ENCODE measurements around the gene EVC. TPM values are rescaled to one million over a fixed set of nuclear protein-coding genes. Genes with fewer than 3 reads are reported as not detected.

EVC gene
- total and polyA plus RNA-seq, 2 of the 4 experiments (the other 2 are of a cell fraction): 16.8 to 18.9 TPM

DNA sequence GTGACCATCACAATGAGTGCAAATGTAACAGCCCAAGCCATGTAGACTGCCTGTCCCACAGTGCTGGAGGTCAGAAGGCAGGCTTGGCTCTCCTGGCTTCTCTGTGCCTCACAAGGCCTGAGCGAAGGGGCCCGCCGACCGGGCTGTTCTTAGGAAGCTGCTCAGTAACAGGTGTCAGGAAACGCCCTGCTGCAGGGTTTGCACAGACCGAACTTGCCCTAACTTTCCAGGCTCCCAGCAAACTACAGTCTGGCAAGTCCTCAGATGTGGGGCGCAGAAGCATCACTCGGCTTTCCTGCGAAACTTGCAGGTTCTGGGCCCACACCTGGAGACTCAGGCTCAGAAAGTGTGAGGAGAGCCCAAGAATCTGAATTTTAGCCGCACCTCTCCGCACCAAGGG is 94.3 kb downstream of the EVC start:
- H4K5ac ChIP-seq (ENCODE audit: low read depth, low read length): no peak overlapping the region
- TF ChIP-seq RCOR1 (IDR thresholded peaks at IDR 0.05; ENCODE audit: insufficient replicate concordance, low read length) (no peak), NFE2L2 (IDR thresholded peaks at IDR 0.05; ENCODE audit: low read depth, low read length) (no peak), CEBPB (IDR thresholded peaks at IDR 0.05; ENCODE audit: low read depth, low read length) (no peak), SMC3 (IDR thresholded peaks at IDR 0.05; ENCODE audit: low read depth, low read length) (no peak), RFX5 (IDR thresholded peaks at IDR 0.05; ENCODE audit: low read depth, low read length) (no peak), RAD21 (IDR thresholded peaks at IDR 0.05; ENCODE audit: low read length) (no peak), POLR2A (IDR thresholded peaks at IDR 0.05; ENCODE audit: low read depth, low read length) (no peak), MAFK (IDR thresholded peaks at IDR 0.05; ENCODE audit: low read depth, low read length) (no peak), BHLHE40 (IDR thresholded peaks at IDR 0.05; ENCODE audit: low read depth, low read length) (no peak), FOS (IDR thresholded peaks at IDR 0.05; ENCODE audit: low read depth, low read length) (no peak), MAZ (IDR thresholded peaks at IDR 0.05; ENCODE audit: borderline replicate concordance, low read depth, low read length) (no peak), CHD1 (IDR thresholded peaks at IDR 0.05; ENCODE audit: low read depth, low read length) (no peak), MXI1 (IDR thresholded peaks at IDR 0.05; ENCODE audit: borderline replicate concordance, low read depth, low read length) (no peak)
- TF ChIP-seq, protein P1, sequence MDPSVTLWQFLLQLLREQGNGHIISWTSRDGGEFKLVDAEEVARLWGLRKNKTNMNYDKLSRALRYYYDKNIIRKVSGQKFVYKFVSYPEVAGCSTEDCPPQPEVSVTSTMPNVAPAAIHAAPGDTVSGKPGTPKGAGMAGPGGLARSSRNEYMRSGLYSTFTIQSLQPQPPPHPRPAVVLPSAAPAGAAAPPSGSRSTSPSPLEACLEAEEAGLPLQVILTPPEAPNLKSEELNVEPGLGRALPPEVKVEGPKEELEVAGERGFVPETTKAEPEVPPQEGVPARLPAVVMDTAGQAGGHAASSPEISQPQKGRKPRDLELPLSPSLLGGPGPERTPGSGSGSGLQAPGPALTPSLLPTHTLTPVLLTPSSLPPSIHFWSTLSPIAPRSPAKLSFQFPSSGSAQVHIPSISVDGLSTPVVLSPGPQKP (IDR thresholded peaks at IDR 0.05; ENCODE audit: borderline replicate concordance, low read depth, low read length): no peak
- TF ChIP-seq, protein P2, sequence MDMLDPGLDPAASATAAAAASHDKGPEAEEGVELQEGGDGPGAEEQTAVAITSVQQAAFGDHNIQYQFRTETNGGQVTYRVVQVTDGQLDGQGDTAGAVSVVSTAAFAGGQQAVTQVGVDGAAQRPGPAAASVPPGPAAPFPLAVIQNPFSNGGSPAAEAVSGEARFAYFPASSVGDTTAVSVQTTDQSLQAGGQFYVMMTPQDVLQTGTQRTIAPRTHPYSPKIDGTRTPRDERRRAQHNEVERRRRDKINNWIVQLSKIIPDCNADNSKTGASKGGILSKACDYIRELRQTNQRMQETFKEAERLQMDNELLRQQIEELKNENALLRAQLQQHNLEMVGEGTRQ (IDR thresholded peaks at IDR 0.05; ENCODE audit: low read depth, low read length): no peak
- TF ChIP-seq, protein P3, sequence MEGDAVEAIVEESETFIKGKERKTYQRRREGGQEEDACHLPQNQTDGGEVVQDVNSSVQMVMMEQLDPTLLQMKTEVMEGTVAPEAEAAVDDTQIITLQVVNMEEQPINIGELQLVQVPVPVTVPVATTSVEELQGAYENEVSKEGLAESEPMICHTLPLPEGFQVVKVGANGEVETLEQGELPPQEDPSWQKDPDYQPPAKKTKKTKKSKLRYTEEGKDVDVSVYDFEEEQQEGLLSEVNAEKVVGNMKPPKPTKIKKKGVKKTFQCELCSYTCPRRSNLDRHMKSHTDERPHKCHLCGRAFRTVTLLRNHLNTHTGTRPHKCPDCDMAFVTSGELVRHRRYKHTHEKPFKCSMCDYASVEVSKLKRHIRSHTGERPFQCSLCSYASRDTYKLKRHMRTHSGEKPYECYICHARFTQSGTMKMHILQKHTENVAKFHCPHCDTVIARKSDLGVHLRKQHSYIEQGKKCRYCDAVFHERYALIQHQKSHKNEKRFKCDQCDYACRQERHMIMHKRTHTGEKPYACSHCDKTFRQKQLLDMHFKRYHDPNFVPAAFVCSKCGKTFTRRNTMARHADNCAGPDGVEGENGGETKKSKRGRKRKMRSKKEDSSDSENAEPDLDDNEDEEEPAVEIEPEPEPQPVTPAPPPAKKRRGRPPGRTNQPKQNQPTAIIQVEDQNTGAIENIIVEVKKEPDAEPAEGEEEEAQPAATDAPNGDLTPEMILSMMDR (conservative IDR thresholded peaks at IDR 0.05; ENCODE audit: low read depth, low read length): no peak
- H3K79me1 ChIP-seq (ENCODE audit: low read depth in 1 of 2, low read length in 2 of 2): no peaks in the 10 kb centered on the region
- no peak overlapping the region for H3K18ac ChIP-seq (ENCODE audit: low read depth, low read length)
- BruUV-seq (replicated peaks): no TSS peak
- WGBS, 2 experiments (ENCODE audit: extremely low coverage in 2 of 2, insufficient read length in 1 of 2): 100% methylated on average over 2 of the region's 11 CpGs; no CpG with 5 or more reads in 1 of the 2 experiments
- H2AK9ac ChIP-seq (replicated peaks; ENCODE audit: low read depth, low read length, poor library complexity): peak overlapping the region; percentile 7
- no peaks in the 10 kb centered on the region for H3K9me3 ChIP-seq (ENCODE audit: control insufficient read depth, insufficient read depth, low read length)
- no peak overlapping the region for H3K4ac ChIP-seq (ENCODE audit: low read depth, low read length)
- peaks cover 3% of the 10 kb centered on the region; the same call in 1 of the 2 replicates for H3K4me1 ChIP-seq (ENCODE audit: control insufficient read depth, insufficient read depth, low read length)
- CTCF ChIA-PET: no interaction called here
- no peak overlapping the region for H3K4me3 ChIP-seq (ENCODE audit: insufficient read depth, low read depth, low read length)
- no peak overlapping the region for H2BK15ac ChIP-seq (ENCODE audit: low read depth, low read length)
- dilution Hi-C loops (cut with HindIII; ENCODE audit: low sequenced_read_pairs, unreplicated experiment) (no loop called here), intact Hi-C loops (cut with micrococcal nuclease) (no loop called here), in situ Hi-C loops (cut with MboI; ENCODE audit: low sequenced_read_pairs) (no loop called here)
- H2BK120ac ChIP-seq (ENCODE audit: low read depth, low read length): no peak overlapping the region
- H3K9me1 ChIP-seq (ENCODE audit: insufficient read depth, low read length): peaks cover 5% of the 10 kb centered on the region; the same call in 1 of the 2 replicates
- H2AK5ac ChIP-seq (ENCODE audit: low read depth, low read length): no peak overlapping the region
- H3K36me3 ChIP-seq (ENCODE audit: control insufficient read depth, insufficient read depth, low read length): peaks cover 69% of the 10 kb centered on the region
- H3K4me2 ChIP-seq (ENCODE audit: low read depth, low read length): no peak overlapping the region
- DNase-seq (no peak), ATAC-seq (ENCODE audit: low read depth) (no peak)
- H3K27me3 ChIP-seq (ENCODE audit: control insufficient read depth, insufficient read depth, low read length): no peaks in the 10 kb centered on the region
- H4K91ac ChIP-seq (ENCODE audit: insufficient read depth, low read depth, low read length): no peak overlapping the region
- H2BK20ac ChIP-seq (ENCODE audit: low read depth, low read length): no peak overlapping the region
- H2BK5ac ChIP-seq (ENCODE audit: low read depth, low read length, poor library complexity, severe bottlenecking): no peak overlapping the region
- no peak overlapping the region for H3K27ac ChIP-seq (ENCODE audit: insufficient read depth, low read length)
- 0 out of 2 replicates have a peak, but pooled peaks cover 5% of the 10 kb centered on the region for H4K20me1 ChIP-seq (ENCODE audit: insufficient read depth, low read length)
- POLR2A ChIA-PET (ENCODE audit: unreplicated experiment): no interaction called here
- no peak overlapping the region for H3K56ac ChIP-seq (ENCODE audit: extremely low read depth, insufficient read depth, low read length)
- H4K8ac ChIP-seq (ENCODE audit: low read depth in 2 of 2, low read length in 2 of 2): no peak overlapping the region
- no peak overlapping the region for H3K23ac ChIP-seq (ENCODE audit: low read depth, low read length)
- no peak overlapping the region for H2AFZ ChIP-seq (replicated peaks; ENCODE audit: low read length, poor library complexity)
- H3K14ac ChIP-seq (replicated peaks; ENCODE audit: low read depth, low read length): no peak overlapping the region
- no peak overlapping the region for H3K9ac ChIP-seq (ENCODE audit: low read depth, low read length)

Data from IMR-90 (cell line).